NCI-H774 (cell line): ENCODE measurements around the gene ETS1.

Experiments used
- DNase-seq: peaks from one replicate; lab custom pipeline; 2025; lab: John Stamatoyannopoulos, UW

The ETS1 gene

DNA sequence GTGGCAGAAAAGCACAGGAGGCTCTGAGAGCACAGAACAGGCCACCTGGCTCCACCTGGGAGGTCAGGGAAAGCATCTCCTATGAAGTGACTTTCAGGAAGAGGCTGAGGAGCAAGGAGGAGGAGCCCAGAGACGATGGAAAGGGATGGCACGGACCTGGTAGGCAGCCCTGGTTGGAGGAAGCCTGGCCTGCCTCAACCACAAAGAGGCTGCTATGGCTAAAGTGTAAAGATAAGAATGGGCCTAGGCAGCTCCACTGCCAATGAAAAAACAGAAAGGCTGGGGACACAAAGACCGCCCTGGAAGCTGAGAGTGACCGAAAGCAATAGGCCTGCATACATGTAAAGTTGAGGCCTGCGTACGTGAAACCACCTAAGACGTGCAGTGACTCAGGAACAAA is 31.2 kb upstream of the ETS1 start:
- no peak for DNase-seq

GRCh38 chr11:128616161-128616560 is 28.8 kb upstream of the ETS1 start:
- DNase-seq, result no peak

DNA sequence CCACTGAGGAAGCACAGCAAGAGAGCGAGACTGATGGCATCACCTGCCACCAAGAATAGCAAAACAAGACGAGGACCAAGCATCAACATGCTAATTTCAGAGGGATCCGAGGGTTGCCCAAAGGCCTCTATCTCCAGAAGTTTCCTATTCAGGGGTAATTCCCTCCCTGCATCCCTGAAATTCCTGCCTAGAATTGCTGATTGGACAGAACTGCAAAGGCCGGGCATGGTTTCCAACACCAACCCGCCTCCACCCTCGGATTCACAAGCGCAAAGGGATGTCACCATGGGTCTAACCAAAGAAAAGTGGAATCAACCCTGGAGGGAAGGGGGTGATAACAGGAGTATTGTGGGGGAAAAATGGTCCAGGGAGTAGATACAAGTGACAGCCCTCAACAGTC is 28.3 kb upstream of the ETS1 start:
- no peak for DNase-seq

- no peak for DNase-seq
Measured at GRCh38 chr11:128615076-128615475, 27.7 kb upstream of the ETS1 start.

GRCh38 chr11:128614026-128614425 is 26.7 kb upstream of the ETS1 start:
- no peak for DNase-seq

DNA sequence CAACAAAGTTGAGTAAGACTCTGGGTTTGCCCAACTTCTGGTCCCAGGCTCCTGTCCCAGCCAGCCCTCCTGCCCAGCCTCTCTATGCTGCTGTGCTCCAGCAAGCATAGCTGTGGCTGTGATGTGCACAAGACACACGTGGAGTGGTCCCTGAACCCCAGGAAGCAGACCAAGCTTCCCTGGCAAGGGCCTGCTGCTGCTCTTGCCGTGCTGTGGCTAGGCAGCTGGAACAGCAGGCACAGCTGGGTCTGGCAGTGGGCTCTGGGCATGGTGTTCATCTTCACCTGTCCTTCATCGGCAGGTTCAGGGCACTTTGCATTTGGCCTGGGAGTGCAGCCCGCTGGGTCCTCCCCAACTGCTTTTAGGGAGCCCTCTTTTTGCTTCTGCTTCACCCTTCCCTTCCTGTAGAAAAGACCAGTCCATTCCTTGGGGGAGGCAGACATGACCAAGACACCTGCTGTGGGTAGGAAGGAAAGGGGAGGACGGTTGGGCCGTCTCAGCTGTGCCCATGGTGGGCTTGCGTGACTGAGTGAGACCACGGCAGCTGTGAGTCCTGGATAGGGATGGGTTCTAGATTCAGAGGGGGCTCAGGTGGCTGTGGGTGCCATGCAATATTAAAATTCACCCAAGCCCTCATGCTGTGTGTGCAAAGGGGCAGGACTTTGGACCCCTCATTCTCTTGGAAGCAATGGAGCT is 26.1 kb upstream of the ETS1 start:
- no peak for DNase-seq

DNA sequence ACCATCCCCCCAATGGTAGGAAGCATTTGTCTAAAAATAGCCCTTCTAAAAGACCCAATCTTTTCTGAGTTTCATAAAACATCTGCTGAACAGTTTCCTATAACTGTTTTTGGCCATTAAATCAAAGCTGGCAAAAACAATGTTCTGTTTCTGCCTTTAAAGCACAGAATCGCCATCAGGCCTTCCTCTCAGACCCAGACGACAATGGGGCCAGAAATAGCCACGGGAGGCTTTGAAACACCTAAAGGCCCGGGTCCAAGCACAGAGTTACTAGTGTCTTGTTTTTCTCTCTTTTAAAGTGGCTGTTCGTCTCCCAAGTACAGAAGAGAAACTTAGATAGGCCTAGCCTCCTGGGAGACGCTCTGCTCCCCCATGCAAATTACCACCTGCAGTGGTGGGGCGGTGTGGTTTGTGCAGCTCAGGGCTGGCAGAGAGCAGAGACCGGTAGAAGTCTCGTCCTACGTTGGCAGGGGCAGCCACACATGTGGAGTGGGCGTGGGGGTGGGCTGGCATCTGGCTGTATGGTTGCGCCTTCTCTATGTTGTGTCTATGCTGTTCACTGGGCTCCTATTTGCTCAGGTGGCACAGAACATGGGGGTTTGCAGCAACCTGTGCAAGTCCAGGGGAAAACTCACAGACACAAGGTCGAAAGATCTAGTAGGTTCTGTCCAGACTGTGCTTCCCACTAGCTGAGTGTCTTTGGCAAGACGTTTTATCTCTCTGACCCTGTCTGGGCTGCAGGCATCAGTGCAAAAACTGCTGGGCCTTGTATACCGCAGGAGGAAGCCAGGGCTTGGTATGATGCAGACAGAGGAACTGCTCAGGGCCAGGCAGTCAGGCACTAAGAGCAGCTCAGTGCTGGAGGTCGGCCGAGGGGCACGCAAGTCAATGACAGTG is 23.6 kb upstream of the ETS1 start:
- no peak for DNase-seq

DNA sequence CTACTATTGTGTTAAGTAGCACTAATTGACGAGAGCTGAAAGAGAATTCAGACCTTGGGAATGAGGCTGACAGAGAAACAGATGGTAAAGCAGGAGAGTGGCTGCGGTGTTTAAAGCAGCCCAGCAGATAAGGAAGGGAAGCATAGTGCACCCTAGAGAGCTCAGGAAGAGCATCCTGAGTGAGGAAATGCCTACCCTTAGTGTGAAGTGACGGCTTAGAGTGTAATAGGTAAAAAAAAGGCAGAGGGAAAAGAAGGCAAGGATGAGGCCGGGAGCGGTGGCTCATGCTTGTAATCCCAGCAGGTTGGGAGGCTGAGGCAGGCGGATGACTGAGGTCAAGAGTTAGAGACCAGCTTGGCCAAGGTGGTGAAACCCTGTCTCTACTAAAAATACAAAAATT is 22.4 kb upstream of the ETS1 start:
- DNase-seq, result no peak

DNA sequence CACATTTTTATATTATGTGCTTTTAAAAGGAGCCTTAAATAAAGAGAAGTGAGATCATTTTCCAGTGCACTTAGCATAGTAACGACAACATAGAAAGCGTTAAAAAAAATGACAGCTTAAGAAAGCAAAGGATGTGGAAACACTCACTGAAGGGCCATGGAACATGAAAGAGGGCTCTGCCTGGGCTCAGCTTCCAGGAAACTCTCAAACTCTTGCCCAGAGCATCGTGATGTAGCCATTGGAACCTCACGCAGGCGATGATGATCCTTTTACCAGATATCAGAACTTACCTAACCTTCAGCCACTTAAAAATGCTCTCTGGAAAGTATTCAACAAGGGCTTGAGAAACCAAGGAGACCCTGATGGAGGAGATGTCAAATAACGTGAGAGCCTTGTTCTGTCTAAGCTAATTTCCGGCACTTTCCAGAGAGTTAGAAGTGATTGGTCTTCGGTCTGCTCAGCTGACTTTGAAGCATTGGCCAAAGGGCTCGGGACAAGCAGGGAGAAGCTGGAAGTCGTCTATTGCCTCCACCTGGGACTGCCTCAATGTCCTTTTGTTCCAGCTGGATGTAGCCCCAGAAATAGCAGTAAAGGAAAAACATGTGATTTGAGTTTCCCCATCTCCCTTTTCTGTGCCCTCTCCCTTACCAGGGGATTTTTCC is 21.5 kb upstream of the ETS1 start:
- DNase-seq, result no peak

DNA sequence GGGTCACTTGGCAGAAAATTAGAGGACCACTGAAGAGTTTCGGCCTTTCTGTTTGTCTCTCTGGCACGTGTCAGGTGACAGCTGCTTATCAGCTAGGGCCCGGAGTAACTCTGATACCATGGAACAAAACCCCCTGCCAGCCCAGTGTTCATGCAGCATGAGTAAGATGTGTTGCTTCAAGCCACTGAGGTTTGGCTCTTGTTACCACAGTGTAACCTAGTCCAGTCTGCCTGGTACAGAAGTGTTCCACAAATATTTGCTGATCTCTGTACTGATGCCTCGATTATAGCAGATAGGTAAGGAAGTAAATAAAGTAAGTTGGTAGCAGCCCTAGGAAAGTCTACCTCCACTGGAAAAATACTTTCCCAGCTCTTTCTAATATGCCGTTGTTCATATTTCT is 20.5 kb upstream of the ETS1 start:
- DNase-seq, result no peak

DNA sequence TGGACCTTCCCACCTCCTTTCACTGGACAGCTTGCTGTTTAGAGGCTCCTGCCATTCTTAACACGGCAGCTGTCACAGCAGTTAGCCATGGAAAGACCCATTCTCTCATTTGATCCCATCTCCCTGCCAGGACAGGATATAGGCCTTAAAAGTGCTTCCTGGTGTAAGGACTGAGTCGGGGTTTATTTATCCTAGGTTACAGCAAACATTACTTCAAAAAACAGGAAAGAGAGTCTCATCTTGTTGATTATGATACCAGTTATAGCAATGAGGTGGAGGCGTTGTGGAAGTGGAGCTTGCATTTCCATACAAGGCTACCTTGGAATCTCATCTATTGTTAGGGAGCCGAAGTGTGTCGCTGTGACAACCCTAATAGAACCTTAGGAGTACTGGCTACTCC is 17.4 kb upstream of the ETS1 start:
- no peak for DNase-seq

GRCh38 chr11:128603752-128604414 is 16.5 kb upstream of the ETS1 start:
- DNase-seq, result no peak

DNA sequence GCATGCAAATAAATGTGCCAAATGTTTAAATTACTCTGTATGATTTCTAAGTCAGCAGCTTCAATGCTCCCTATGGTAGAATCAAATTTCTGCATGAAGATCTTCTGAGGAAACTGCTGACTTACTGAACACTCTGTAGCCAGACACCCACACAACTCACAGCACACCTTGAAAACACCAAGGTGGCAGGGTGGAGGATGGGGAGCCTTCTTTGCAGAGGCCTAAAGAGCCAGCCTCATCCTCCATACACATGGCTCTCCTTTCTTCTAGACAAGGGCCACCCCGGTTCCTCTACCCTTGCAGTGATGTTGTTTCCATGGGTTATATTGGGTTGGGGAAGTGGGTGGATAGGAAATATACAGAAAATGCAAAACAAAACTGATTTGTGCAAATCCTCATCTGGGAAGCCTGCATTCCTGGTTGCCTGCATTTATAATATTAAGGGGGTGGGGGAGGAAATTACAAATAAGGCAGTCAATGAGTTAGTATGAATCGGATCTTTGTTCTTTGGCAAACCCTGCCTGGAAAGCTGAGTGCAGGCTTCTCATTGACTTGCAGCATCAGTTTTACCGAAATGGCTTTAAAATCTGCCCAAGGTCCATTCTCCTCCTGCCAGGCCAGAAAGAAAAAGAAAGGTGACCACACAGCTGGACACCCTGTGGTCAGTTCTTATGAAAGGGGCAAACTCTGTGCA is 15.8 kb upstream of the ETS1 start:
- no peak for DNase-seq

DNA sequence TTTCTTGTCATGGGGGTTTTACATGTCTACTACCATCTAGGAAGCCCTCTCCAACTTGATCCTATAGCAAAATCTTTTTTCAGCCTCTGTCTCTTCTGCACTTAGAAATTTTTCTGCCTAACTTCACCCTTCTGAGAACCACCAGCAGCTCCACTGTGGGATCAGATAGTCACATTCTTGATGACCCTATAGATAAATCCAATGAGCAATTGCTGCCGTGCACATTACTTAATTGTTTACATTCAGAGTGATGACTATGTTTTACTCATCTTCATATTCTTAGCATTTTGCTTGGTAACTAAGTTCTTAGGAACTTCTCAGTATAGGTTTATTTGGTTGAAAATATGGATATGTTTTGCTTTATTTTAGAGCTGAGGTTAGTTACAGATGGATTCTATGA is 12.4 kb upstream of the ETS1 start:
- no peak for DNase-seq

DNA sequence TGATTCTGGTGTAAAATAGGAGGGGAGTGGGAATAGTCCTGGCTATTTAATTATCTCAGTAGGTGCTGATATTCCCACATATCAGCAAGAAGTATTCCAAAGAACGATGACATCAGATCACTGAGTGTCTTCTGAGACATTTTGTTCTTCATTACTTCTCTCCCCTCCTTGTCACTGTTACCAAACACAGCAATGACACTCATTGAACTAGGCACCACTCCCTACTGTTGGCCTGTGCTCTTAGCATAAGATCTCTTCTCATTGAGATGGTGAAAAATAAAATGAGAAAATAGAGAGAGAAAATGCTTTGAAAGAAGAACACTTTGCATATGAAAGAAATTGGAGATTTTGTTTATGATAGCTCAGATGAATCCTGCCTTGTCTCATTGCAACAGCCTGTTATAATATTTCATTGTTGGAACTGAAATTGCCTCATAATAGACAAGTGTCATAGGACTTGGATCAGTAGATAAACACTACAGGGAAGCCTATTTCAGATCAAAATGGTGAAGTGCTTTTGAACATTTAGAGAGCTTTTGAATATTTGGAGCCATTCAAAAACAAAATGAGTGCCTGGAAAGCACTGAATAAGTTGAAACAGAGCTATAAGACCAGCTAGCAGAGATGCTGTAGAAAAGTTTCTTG is 11.3 kb upstream of the ETS1 start:
- DNase-seq, result no peak

DNA sequence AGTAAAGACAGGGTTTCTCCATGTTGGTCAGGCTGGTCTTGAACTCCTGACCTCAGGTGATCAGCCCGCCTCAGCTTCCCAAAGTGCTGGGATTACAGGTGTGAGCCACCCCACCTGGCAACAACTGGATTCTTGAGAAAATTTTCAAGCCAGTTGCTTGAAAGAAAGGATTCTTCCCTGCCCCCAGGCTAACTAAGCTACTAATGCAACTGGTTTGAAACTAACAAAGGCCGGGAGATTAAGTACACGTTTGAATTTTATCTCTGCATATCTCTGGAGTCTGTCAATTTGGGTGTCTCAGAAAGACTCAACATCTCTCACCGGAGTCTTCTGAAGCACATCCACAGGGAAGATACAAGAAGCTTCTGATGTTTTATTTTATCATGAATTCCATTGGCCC is 10.7 kb upstream of the ETS1 start:
- no peak for DNase-seq

- no peak for DNase-seq
Measured at GRCh38 chr11:128597209-128597608, 9.9 kb upstream of the ETS1 start.

GRCh38 chr11:128596250-128596649 is 8.9 kb upstream of the ETS1 start:
- DNase-seq, result no peak

- DNase-seq, result no peak
Measured at GRCh38 chr11:128595775-128596174, 8.4 kb upstream of the ETS1 start.

- peak; percentile 18 for DNase-seq
Measured at GRCh38 chr11:128595221-128595620, 7.9 kb upstream of the ETS1 start.

DNA sequence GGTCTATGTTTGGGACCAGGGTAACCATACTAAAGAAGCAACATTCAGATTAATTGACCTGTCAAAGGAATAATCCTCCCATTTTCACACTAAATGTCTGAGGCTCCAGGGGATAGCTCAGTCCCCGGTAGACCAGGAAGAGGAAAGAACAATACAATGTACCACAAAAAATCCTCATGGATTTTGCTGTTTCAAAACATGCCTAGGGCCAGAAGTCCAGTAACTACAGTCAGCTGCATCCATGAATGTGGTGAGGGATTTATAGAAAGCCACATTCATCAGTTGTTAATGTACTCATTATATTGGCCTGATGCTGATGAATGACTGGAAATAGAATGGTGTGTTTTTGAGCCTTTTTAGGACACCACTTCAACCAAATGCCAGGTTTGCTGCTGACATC is 6.9 kb upstream of the ETS1 start:
- no peak for DNase-seq
